Nephron progenitor cell (in vitro differentiated cells): ENCODE measurements around the gene C6orf141.

Source experiments
- DNase-seq: peaks from one replicate; pipeline ENCODE4 v3.0.0; 2021
- H3K27ac Mint-ChIP-seq: 2 replicates; pipeline ENCODE4 v1.8.0; 2021; ENCODE audit warnings: mild to moderate bottlenecking, moderate library complexity, mixed read lengths
- H3K27me3 Mint-ChIP-seq: 2 replicates; pipeline ENCODE4 v1.8.0; 2021; ENCODE audit warnings: mild to moderate bottlenecking, low read depth, mixed read lengths; ENCODE audit not compliant: poor library complexity
- H3K36me3 Mint-ChIP-seq: 2 replicates; pipeline ENCODE4 v1.8.0; 2021; ENCODE audit warnings: low read depth, mixed read lengths
- H3K4me1 Mint-ChIP-seq: 2 replicates; pipeline ENCODE4 v1.8.0; 2021; ENCODE audit warnings: mixed read lengths
- H3K4me3 Mint-ChIP-seq: 2 replicates; pipeline ENCODE4 v1.8.0; 2021; ENCODE audit warnings: mild to moderate bottlenecking, moderate library complexity, mixed read lengths
- H3K9me3 Mint-ChIP-seq: 2 replicates; pipeline ENCODE4 v1.8.0; 2021; ENCODE audit warnings: mild to moderate bottlenecking, moderate library complexity, mixed read lengths
- TF ChIP-seq, protein P1 (sequence below): fragments of 200-600 bp; sonication (generic); IDR thresholded peaks from 2 replicates; pipeline ENCODE4 v1.5.0; 2021; ENCODE audit warnings: antibody characterized with exemption

C6orf141 gene

DNA sequence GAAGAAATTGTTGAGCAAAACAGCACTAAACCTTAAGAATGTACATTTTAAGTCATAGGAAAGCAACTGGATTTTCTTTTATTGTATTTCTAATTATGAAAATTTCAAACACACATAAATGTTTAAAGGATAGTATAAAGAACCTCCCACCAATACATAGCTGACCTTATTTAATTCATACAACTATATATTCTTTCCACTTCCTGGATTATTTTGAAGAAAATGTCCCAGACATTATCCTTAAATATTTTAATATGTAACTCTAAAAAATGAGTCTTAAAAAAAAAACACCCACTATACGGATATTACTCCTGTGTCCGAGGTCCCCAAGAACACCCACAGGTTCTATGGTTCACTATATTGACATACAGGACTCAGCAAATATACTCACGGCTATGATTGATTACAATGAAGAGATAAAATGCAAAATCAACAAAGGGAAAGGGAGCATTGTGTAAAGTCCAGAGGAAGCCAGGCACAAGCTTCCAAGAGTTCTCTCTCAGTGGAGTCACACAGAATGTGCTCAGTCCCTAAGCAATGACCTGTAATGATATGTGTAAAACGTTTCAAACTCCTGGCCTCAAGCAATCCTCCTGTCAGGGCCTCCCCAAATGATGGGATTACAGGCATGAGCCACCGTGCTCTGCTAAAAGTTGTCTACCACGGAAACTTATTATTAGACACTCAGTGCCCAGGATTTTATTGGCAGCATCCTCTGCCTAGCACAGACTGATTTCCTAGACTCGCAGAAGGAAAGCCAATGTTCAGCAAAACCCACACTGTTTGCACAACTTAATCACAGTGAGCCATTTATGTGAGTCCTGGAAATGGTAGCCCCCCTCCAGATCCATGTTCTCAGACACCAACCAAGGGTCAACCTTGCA is 27.5 kb upstream of the C6orf141 start:
- H3K36me3 Mint-ChIP-seq = no peaks in the 10 kb centered on the region
- no peaks in the 10 kb centered on the region for H3K27me3 Mint-ChIP-seq
- no peak overlapping the region for H3K4me3 Mint-ChIP-seq
- no peak for DNase-seq
- H3K27ac Mint-ChIP-seq = no peak overlapping the region
- H3K4me1 Mint-ChIP-seq = no peaks in the 10 kb centered on the region
- TF ChIP-seq, protein P1, sequence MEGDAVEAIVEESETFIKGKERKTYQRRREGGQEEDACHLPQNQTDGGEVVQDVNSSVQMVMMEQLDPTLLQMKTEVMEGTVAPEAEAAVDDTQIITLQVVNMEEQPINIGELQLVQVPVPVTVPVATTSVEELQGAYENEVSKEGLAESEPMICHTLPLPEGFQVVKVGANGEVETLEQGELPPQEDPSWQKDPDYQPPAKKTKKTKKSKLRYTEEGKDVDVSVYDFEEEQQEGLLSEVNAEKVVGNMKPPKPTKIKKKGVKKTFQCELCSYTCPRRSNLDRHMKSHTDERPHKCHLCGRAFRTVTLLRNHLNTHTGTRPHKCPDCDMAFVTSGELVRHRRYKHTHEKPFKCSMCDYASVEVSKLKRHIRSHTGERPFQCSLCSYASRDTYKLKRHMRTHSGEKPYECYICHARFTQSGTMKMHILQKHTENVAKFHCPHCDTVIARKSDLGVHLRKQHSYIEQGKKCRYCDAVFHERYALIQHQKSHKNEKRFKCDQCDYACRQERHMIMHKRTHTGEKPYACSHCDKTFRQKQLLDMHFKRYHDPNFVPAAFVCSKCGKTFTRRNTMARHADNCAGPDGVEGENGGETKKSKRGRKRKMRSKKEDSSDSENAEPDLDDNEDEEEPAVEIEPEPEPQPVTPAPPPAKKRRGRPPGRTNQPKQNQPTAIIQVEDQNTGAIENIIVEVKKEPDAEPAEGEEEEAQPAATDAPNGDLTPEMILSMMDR = no peak
- no peaks in the 10 kb centered on the region for H3K9me3 Mint-ChIP-seq

DNA sequence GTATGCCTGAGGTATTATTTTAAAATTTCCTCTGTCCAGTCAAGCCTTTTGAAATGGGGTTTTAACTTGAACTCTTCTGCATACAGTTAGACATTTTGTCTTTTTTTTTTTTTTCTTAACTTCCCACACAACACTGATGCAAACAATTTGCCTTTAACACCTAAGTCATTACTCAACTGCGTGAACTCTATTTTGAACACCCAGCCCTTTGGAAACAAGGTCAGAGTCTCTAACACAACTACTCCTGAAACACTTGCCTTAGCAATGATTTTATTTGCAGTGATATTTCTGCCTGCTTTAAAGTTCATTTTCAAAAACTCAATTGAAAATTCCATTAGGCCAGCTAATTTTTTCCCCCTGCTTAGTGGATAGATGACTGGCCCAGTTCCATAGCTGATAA is 26.6 kb upstream of the C6orf141 start:
- H3K4me3 Mint-ChIP-seq = no peak overlapping the region
- no peak for DNase-seq
- H3K27ac Mint-ChIP-seq = no peak overlapping the region
- H3K9me3 Mint-ChIP-seq = no peaks in the 10 kb centered on the region
- no peaks in the 10 kb centered on the region for H3K4me1 Mint-ChIP-seq
- TF ChIP-seq, protein P1 = no peak
- H3K36me3 Mint-ChIP-seq = no peaks in the 10 kb centered on the region
- H3K27me3 Mint-ChIP-seq = no peaks in the 10 kb centered on the region

DNA sequence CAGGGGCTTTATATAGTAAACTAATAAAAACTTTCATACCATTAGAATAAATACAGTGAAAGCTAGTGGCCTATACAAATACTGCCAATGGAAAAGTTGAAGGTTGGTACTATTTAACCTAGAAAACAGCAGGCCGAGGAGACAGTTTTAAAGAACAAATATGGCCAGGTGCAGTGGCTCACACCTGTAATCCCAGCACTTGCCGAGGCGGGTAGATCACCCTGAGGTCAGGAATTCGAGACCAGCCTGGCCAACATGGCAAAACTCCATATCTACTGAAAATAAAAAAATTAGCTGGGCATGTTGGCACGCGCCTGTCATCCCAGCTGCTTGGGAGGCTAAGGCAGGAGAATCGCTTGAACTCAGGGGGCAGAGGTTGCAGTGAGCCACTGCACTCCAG is 25.9 kb upstream of the C6orf141 start:
- no peak overlapping the region for H3K4me3 Mint-ChIP-seq
- no peaks in the 10 kb centered on the region for H3K36me3 Mint-ChIP-seq
- H3K27ac Mint-ChIP-seq = no peak overlapping the region
- no peaks in the 10 kb centered on the region for H3K4me1 Mint-ChIP-seq
- TF ChIP-seq, protein P1 = no peak
- no peaks in the 10 kb centered on the region for H3K27me3 Mint-ChIP-seq
- H3K9me3 Mint-ChIP-seq = no peaks in the 10 kb centered on the region
- no peak for DNase-seq

DNA sequence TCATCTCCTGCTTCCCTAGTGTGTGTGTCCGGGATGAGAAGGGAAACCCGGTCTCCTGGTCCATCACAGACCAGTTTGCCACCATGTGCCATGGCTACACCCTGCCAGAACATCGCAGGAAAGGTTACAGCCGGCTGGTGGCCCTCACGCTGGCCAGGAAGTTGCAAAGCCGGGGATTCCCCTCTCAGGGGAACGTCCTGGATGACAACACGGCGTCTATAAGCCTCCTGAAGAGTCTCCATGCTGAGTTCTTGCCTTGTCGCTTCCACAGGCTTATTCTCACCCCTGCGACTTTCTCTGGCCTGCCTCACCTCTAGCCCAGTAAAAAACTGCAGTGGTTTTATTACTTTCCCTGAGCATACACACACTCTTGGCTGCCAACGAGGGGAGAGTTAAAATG is 23.9 kb upstream of the C6orf141 start:
- Mint-ChIP-seq H3K4me3 (no peak overlapping the region), H3K9me3 (no peaks in the 10 kb centered on the region), H3K27ac (no peak overlapping the region), H3K4me1 (no peaks in the 10 kb centered on the region), H3K36me3 (no peaks in the 10 kb centered on the region), H3K27me3 (no peaks in the 10 kb centered on the region)
- DNase-seq = no peak
- TF ChIP-seq, protein P1 = no peak

DNA sequence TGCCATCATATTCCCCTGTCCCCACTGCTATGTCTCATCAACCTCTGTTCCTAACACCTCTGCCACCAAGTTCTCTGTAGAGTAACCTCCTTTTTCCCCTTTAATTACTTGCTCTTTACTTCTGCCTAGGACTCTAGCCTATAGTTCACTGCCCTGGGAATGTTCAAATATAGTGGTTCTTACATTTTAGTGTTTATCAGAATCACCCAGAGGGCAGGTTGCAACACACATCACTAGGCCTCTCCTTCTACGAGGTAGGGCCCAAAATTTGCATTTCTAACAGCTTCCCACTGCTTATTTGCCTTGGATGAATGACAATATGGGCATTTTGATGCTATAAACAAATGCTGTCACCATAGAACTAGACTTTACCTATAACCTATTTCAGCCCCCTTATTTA is 23.1 kb upstream of the C6orf141 start:
- Mint-ChIP-seq H3K4me3 (no peak overlapping the region), H3K36me3 (no peaks in the 10 kb centered on the region)
- TF ChIP-seq, protein P1 = no peak

DNA sequence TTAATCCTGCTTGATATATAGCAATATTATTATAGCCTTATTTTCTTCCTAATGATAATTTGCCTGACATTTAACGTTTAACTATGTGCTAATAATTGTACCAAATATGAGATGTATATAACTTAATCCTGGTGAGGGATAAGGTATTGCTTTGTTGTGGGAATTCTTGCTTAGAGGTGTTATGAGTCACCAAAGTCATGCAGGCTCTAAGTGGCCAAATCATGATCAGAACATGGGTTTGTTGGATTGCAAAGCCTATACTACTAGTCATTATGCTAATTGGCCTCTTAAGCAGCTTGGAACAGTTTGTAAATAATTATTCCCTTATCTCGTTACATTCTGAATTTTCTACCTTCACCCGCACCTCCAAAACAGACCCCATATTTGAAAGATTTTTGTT is 21.9 kb upstream of the C6orf141 start:
- no peak for DNase-seq
- H3K36me3 Mint-ChIP-seq = no peaks in the 10 kb centered on the region
- H3K27me3 Mint-ChIP-seq = no peaks in the 10 kb centered on the region
- TF ChIP-seq, protein P1 = no peak
- H3K4me1 Mint-ChIP-seq = no peaks in the 10 kb centered on the region
- no peaks in the 10 kb centered on the region for H3K9me3 Mint-ChIP-seq
- no peak overlapping the region for H3K4me3 Mint-ChIP-seq
- no peak overlapping the region for H3K27ac Mint-ChIP-seq

More for the DNA sequence above, 23.1 kb upstream of the C6orf141 start:
- Mint-ChIP-seq H3K27me3 (no peaks in the 10 kb centered on the region), H3K9me3 (no peaks in the 10 kb centered on the region), H3K4me1 (no peaks in the 10 kb centered on the region), H3K27ac (no peak overlapping the region)
- no peak for DNase-seq
